Activated CD4-positive, alpha-beta T cell treated with anti-CD3 and anti-CD28 coated beads, Interleukin-2, Interleukin-4, amounts not matched to agents 100 ng/mL and 50 ng/mL, durations not matched to agents 16 hours and 8 hours (primary cell): ENCODE measurements around the gene ARHGEF28.

Source experiments
- DNase-seq: peaks from one replicate; pipeline ENCODE4 v3.0.0-alpha.2; 2020; ENCODE audit warnings: low spot score

ARHGEF28 gene

GRCh38 chr5:73962801-73963425, 336.9 kb downstream of the ARHGEF28 start:
- DNase-seq: no peak

DNA sequence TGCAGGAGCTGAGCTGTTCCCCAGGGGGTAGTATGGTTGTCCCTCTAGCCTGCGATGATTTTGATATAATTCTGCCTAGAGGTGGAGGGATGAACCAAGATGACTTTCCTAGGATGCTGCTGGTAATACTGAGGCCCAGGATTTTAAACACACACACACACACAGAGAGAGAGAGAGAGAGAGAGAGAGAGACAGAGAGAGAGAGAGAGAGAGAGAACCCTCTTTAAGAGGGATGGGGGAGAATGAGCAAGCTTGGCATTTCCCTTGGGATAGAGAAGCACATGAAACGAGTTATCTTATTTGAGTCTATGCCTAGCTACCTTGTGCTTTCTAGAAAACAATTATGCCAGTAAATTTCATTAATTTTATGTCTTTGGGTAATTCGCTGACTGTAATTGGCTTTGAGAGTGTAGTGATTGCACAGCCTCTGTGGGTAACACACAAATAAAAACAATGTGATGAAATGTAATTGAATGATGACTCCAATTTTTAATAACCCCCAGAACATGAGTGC, 338.4 kb downstream of the ARHGEF28 start:
- no peak for DNase-seq

DNA sequence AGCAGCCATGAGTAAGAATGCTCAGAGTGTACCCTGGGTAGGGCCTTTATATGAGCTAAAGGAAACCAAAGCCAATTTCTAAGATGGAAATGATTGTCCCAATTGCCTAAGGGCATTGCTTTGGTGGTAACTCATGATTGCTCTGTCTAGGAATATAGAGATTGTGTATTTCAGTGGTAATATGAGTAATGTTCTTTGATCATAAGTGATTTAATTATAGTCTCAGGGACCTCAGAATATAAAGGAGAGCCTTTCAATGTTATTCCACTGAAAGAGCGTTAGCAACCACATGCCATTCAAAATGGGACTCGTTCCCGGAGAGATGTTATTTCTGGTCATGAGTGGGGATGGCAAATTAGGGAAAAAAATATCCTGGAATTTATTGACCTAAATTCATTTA, 340.5 kb downstream of the ARHGEF28 start:
- DNase-seq: no peak

DNA sequence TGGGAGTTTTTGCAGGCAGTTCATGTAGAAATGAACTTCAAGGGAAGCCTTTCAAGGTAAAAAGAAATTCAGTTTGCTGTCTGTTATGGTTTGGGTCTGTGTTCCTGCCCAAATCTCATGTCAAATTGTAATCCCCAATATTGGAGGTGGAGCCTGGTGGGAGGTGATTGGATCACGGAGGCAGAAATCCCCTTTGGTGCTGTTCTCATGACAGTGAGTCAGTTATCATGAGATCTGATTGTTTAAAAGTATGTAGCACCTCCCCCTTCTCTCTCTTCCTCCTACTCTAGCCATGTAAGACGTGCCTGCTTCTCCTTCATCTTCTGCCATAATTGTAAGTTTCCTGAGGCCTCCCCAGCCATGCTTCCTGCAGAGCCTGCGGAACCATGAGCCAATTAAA, 341.4 kb downstream of the ARHGEF28 start:
- no peak for DNase-seq

GRCh38 chr5:73968246-73968645, 342.2 kb downstream of the ARHGEF28 start:
- DNase-seq: no peak

- DNase-seq: no peak
These were observed 342.7 kb downstream of the ARHGEF28 start for GRCh38 chr5:73968729-73969128.

DNA sequence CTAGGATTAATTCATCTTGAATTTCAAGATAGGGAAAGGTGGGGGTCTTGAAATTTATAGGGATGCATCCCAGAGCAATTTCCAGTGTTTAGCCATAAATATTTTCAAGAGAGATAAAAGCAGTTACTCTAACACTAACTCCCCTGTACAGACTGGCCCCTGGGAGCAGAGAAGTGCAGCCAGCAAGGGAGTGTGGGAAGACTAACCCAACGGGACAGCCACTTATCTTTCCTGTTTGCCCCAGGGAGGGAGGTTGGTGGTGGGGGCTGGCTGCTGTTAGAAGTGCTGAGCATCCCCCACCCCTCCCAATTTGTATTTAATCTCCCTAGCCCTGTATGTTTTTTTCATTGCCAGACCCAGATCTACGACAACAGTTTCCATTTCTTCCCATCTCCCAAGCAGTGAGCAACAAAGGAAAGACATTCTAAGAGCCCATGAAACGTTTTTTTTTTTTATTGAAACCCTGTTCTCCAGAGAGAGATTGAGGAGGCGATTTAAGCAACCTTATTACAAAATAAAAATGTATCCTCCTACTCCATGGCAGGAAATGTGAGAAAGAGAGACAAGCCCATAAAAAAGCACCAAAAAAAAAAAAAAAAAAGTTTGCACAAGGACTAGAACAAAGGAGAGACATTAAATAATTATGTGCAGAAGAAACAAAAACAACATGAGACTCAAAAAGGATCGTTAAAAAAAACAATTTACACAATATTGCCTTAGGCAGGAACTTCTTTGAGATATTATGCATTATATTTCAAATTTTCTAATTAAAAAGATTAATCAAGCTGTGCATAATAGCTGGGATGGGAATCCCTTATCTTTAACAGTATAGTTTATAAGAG, 343.4 kb downstream of the ARHGEF28 start:
- DNase-seq: no peak

DNA sequence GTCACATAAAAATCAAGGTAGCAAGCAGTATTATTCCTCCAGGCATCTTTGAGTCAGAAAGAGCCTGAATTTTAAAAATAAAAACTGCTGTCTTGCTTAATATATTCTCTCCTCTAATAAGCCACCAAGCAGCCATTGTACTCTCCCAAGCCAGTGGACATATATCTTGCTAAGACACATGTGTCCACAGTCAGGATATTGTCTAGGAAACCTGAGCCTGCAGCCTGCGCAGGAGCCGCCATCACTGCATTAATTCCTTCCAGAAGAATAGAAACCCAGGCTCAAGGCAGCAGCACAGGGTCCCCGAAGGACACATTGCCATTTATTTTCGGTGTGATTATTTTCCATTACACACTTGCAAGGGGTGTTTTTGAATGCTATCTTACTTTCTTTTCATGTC, 345.3 kb downstream of the ARHGEF28 start:
- DNase-seq: no peak

GRCh38 chr5:73973135-73973534, 347.1 kb downstream of the ARHGEF28 start:
- DNase-seq: no peak

DNA sequence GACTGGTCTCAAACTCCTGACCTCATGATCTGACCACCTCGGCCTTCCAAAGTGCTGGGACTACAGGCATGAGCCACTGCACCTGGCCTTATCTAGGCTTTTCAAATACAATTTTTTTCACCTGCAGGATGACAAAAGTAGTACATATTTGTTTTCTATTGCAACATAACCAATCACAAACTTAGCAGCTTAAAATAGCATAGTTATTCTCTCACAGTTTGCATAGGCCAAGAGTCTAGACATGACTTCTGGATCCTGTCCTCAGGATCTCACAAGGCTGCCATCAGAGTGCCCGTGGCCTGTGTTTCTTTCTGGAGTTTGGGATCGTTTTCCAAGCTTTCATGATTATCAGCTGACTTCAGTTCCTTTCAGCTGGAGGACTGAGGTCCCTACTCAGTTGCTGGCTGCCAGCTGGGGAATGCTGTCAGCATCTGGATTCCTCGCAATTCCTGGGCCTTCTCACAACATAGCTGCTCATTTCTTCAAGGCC, 348.9 kb downstream of the ARHGEF28 start:
- no peak for DNase-seq

- DNase-seq: no peak
These were observed 349.8 kb downstream of the ARHGEF28 start for GRCh38 chr5:73975845-73976244.

DNA sequence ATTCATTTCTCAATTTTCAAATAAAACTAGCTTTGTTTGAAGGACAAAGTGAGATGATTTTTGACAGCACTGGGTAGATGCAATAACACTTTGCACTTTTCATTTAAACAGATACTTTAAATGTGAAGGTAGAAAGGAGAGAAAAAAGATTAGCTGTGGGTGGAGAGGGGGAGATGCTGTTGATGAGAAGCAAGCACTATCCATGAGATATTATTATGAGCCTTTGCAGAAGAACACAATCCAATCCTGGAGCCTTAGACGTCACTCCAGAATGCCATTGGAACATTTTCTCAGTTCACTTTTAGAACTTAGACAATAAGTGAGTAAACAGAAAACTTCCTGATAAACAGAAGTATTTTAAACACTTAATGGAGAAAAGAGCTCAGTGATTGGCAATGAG, 351.1 kb downstream of the ARHGEF28 start:
- no peak for DNase-seq

- no peak for DNase-seq
These were observed 353.3 kb downstream of the ARHGEF28 start for GRCh38 chr5:73979321-73979720.

- DNase-seq: no peak
These were observed 355.7 kb downstream of the ARHGEF28 start for GRCh38 chr5:73981704-73982103.

DNA sequence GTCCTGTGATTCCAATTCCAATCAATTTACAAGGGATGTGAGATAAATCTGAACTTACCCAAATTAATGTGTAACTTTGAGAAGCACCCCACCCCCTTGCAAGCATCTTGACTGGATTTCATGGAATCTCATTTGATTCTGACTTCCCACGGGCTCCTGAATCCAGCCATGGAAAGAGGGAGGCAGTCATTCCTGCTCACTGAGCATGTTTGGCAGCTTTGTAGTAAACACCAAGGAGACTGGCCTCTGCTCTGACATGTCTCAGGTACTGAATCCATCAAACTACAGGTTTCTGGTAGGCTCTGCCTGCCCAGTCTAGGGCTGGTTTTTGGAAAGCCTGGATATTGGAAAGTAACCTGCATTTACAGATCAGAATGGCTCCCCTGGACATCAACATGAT, 357.6 kb downstream of the ARHGEF28 start:
- DNase-seq: no peak

DNA sequence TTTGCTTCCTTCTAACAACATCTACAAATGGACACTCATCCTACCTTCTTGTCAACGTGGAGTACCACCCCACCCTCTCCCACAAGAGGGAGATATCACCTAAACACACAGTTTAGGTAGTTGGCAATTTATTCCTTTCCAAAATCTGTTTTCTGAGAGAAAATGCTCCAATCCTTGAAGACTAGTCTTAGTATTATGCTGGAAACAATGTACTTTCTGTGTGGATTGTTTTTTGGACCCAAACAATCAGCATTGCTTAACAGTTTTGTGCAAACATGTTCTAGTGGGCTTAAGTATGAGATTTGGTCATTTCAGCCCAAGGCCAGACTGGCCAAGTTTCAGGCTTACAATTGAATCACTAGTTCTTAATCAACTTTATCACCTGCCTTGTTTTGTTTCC, 359.1 kb downstream of the ARHGEF28 start:
- DNase-seq: no peak

- no peak for DNase-seq
These were observed 360.7 kb downstream of the ARHGEF28 start for GRCh38 chr5:73986729-73987128.

- DNase-seq: no peak
These were observed 361.9 kb downstream of the ARHGEF28 start for GRCh38 chr5:73987915-73988314.

- DNase-seq: no peak
These were observed 364.0 kb downstream of the ARHGEF28 start for GRCh38 chr5:73989956-73990355.
